B cell (primary cell): ENCODE data around the gene RPLP1. TPM values are rescaled to one million over a fixed set of nuclear protein-coding genes. Genes with fewer than 3 reads are reported as not detected.

ENCODE experiments used
- ATAC-seq: fragments of 200-7000 bp; cut with Tn5 transposase; one replicate; pipeline ENCODE4 v1.10.0; 2021; ENCODE audit warnings: low read depth, mild to moderate bottlenecking, moderate number of reproducible peaks, moderate library complexity
- CTCF ChIA-PET: fragments of 350-600 bp; sonication (Branson Sonifier 250); formaldehyde crosslinking; loops from one replicate; lab custom pipeline; 2021; ENCODE audit warnings: antibody characterized with exemption, inconsistent platforms; lab: Charles Lee
- POLR2A ChIA-PET: fragments of 350-600 bp; sonication (Branson Sonifier 250); formaldehyde crosslinking; loops from one replicate; lab custom pipeline; 2021; ENCODE audit warnings: antibody characterized with exemption; lab: Charles Lee
- DNase-seq: peaks from one replicate; pipeline ENCODE4 v3.0.0; 2013
- H2AFZ ChIP-seq: 2 replicates; pipeline ENCODE4 v1.6.1; 2012; ENCODE audit warnings: mild to moderate bottlenecking, low read depth, low read length; ENCODE audit not compliant: insufficient read depth, poor library complexity, severe bottlenecking
- H3K27ac ChIP-seq, 2 donors: 1 replicate in 1 of 2; 2 replicates in 1 of 2; pipeline ENCODE4 v1.5.1; 2012 to 2013; ENCODE audit warnings: low read length in 2 of 2, mild to moderate bottlenecking in 2 of 2, moderate library complexity in 1 of 2
- H3K27me3 ChIP-seq, 4 experiments: fragments of 200-600 bp in 1 of 4; sonication (generic) in 1 of 4; replicated peaks in 1 of 4; 1 replicate in 2 of 4; 2 replicates in 2 of 4; pipeline versions ENCODE4 v1.6.1 to v1.7.0; 2013 to 2016; ENCODE audit warnings: low read length in 3 of 4, mild to moderate bottlenecking in 2 of 4, mixed read lengths in 1 of 4, moderate library complexity in 1 of 4; ENCODE audit not compliant: insufficient read depth in 4 of 4, control insufficient read depth in 3 of 4; ENCODE audit errors: control extremely low read depth in 1 of 4
- H3K36me3 ChIP-seq, 2 experiments: replicated peaks in 1 of 2; 1 replicate in 1 of 2; 2 replicates in 1 of 2; pipeline versions ENCODE4 v1.6.1 to v1.7.1; 2013; ENCODE audit warnings: low read length in 1 of 2; ENCODE audit not compliant: insufficient read depth in 2 of 2, control insufficient read depth in 1 of 2; ENCODE audit errors: control extremely low read depth in 1 of 2, extremely low read depth in 1 of 2
- H3K4me1 ChIP-seq, 2 donors: fragments of 200-600 bp in 1 of 2; sonication (generic) in 1 of 2; 1 replicate in 1 of 2; 2 replicates in 1 of 2; pipeline versions ENCODE4 v1.5.1 to v1.6.1; 2013 to 2017; ENCODE audit warnings: low read length in 2 of 2; ENCODE audit not compliant: control insufficient read depth in 2 of 2, insufficient read depth in 2 of 2
- H3K4me2 ChIP-seq: replicated peaks from 2 replicates; pipeline ENCODE3; 2012; ENCODE audit warnings: mild to moderate bottlenecking, low read depth, low read length; ENCODE audit not compliant: poor library complexity, severe bottlenecking
- H3K4me3 ChIP-seq, 5 experiments: fragments of 200-600 bp in 1 of 5; sonication (generic) in 1 of 5; 1 replicate in 3 of 5; 2 replicates in 2 of 5; pipeline versions ENCODE4 v1.5.1 to v1.7.0; 2011 to 2016; ENCODE audit warnings: low read length in 4 of 5, mild to moderate bottlenecking in 4 of 5, low read depth in 2 of 5, control low read depth in 1 of 5, moderate library complexity in 1 of 5; ENCODE audit not compliant: insufficient read depth in 1 of 5; ENCODE audit errors: control extremely low read depth in 1 of 5, extremely low read depth in 1 of 5
- H3K79me2 ChIP-seq: fragments of 200-600 bp; sonication (generic); one replicate; pipeline ENCODE4 v1.6.0; 2016; ENCODE audit warnings: low read length; ENCODE audit not compliant: control insufficient read depth, insufficient read depth
- H3K9ac ChIP-seq: fragments of 200-600 bp; sonication (generic); 2 replicates; pipeline ENCODE4 v1.6.1; 2017; ENCODE audit warnings: mild to moderate bottlenecking, low read length, moderate library complexity
- H3K9me3 ChIP-seq, 3 donors: one replicate each; pipeline versions ENCODE4 v1.6.1 to v1.7.1; 2013; ENCODE audit warnings: low read length in 2 of 3; ENCODE audit not compliant: control insufficient read depth in 2 of 3, insufficient read depth in 1 of 3; ENCODE audit errors: control extremely low read depth in 1 of 3
- H4K20me1 ChIP-seq: 2 replicates; pipeline ENCODE4 v1.6.0; 2012; ENCODE audit warnings: mild to moderate bottlenecking, low read length; ENCODE audit not compliant: insufficient read depth, control insufficient read depth, poor library complexity, severe bottlenecking
- H3K27ac Mint-ChIP-seq: one replicate; pipeline ENCODE4 v1.8.0; 2021; ENCODE audit warnings: mixed read lengths
- H3K27me3 Mint-ChIP-seq: one replicate; pipeline ENCODE4 v1.8.0; 2021; ENCODE audit warnings: mixed read lengths
- H3K4me1 Mint-ChIP-seq: one replicate; pipeline ENCODE4 v1.8.0; 2021; ENCODE audit warnings: mixed read lengths
- H3K4me3 Mint-ChIP-seq: one replicate; pipeline ENCODE4 v1.8.0; 2021; ENCODE audit warnings: mixed read lengths
- H3K9me3 Mint-ChIP-seq: one replicate; pipeline ENCODE4 v1.8.0; 2022; ENCODE audit warnings: mixed read lengths; ENCODE audit not compliant: insufficient read depth
- EZH2 ChIP-seq: IDR thresholded peaks from 2 replicates; pipeline ENCODE4 v1.6.1; 2012; ENCODE audit warnings: borderline replicate concordance, low read depth, mild to moderate bottlenecking, moderate library complexity, low read length; ENCODE audit not compliant: insufficient read depth, poor library complexity, severe bottlenecking
- WGBS: methylation state at CpG from one replicate; pipeline ENCODE4 v1.1.5; 2013; ENCODE audit warnings: missing lambda C conversion rate; ENCODE audit not compliant: insufficient coverage; 5-methylcytosine and 5-hydroxymethylcytosine counted together
- intact Hi-C: fragments of 100-400 bp; cut with micrococcal nuclease; formaldehyde crosslinking; loops from one replicate; pipeline ENCODE4 v1.10.0; 2022
- polyA plus RNA-seq: library from polyadenylated mRNA; depleted of rRNA; stranded (reverse); fragments of >200 nt; gene quantifications from 2 replicates; pipeline ENCODE4 v1.2.3, GENCODE V29; 2012
- total RNA-seq, 2 donors: library from RNA; stranded (reverse); fragments of 120-200 nt in 1 of 2; gene quantifications; 1 replicate in 1 of 2; 2 replicates in 1 of 2; pipeline versions ENCODE4 v1.2.3 to v1.2.4, GENCODE V29; 2013 to 2022
- TF ChIP-seq, protein P1 (sequence below): fragments of 200-600 bp; IDR thresholded peaks from one replicate; pipeline ENCODE4 v1.8.0; 2022; ENCODE audit warnings: antibody characterized with exemption, mild to moderate bottlenecking

The RPLP1 gene
- total and polyA plus RNA-seq, 2 donors (not counting 1 experiment from before 2014, with no cell fraction given) = 2,373 to 2,470 TPM

GRCh38 chr15:69480932-69481331 is 28.3 kb downstream of the RPLP1 start:
- no peaks in the 10 kb centered on the region for H3K36me3 ChIP-seq
- H3K9me3 ChIP-seq = peaks cover 0 to 16% (median 12%) of the 10 kb centered on the region in 3 donors
- Mint-ChIP-seq H3K9me3 (peaks cover 5% of the 10 kb centered on the region), H3K4me1 (peaks cover 2% of the 10 kb centered on the region), H3K27ac (no peak overlapping the region), H3K27me3 (peaks cover 9% of the 10 kb centered on the region), H3K4me3 (no peak overlapping the region)
- DNase-seq = no peak
- peaks cover 0 to 4% of the 10 kb centered on the region in 2 donors for H3K4me1 ChIP-seq
- ChIA-PET CTCF (interaction anchor here (1.0 to 12.4 kb wide), 5 partner anchors 18 to 1331 kb away, joined by 3 to 129 read pairs (median 58); no protein-coding TSS in a partner anchor), POLR2A (no interaction called here)
- peaks cover 0 to 11% (median 5%) of the 10 kb centered on the region in 4 experiments for H3K27me3 ChIP-seq
- H3K4me2 ChIP-seq = no peak overlapping the region
- H4K20me1 ChIP-seq = no peaks in the 10 kb centered on the region
- WGBS = 32% methylated on average over 2 of the region's 3 CpGs
- intact Hi-C loops = no loop called here
- no peaks in the 10 kb centered on the region for H3K79me2 ChIP-seq
- H3K9ac ChIP-seq = no peak overlapping the region
- ATAC-seq = no peak
- H3K27ac ChIP-seq = no peak overlapping the region
- TF ChIP-seq EZH2 = no peak
- TF ChIP-seq, protein P1, sequence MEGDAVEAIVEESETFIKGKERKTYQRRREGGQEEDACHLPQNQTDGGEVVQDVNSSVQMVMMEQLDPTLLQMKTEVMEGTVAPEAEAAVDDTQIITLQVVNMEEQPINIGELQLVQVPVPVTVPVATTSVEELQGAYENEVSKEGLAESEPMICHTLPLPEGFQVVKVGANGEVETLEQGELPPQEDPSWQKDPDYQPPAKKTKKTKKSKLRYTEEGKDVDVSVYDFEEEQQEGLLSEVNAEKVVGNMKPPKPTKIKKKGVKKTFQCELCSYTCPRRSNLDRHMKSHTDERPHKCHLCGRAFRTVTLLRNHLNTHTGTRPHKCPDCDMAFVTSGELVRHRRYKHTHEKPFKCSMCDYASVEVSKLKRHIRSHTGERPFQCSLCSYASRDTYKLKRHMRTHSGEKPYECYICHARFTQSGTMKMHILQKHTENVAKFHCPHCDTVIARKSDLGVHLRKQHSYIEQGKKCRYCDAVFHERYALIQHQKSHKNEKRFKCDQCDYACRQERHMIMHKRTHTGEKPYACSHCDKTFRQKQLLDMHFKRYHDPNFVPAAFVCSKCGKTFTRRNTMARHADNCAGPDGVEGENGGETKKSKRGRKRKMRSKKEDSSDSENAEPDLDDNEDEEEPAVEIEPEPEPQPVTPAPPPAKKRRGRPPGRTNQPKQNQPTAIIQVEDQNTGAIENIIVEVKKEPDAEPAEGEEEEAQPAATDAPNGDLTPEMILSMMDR = no peak
- no peak overlapping the region for H3K4me3 ChIP-seq
- no peak overlapping the region for H2AFZ ChIP-seq

GRCh38 chr15:69482686-69483256 is 30.2 kb downstream of the RPLP1 start:
- Histone ChIP-seq H3K4me3 (no peak overlapping the region), H3K4me2 (no peak overlapping the region), H4K20me1 (no peaks in the 10 kb centered on the region), H3K79me2 (no peaks in the 10 kb centered on the region), H3K27me3 (peaks cover 0 to 14% (median 6%) of the 10 kb centered on the region in 4 experiments), H3K9ac (no peak overlapping the region), H3K27ac (no peak overlapping the region), H3K4me1 (peaks cover 0 to 4% of the 10 kb centered on the region in 2 donors), H3K9me3 (peaks cover 0 to 18% (median 13%) of the 10 kb centered on the region in 3 donors), H3K36me3 (no peaks in the 10 kb centered on the region), H2AFZ (no peak overlapping the region)
- Mint-ChIP-seq H3K9me3 (peaks cover 5% of the 10 kb centered on the region), H3K27me3 (peaks cover 7% of the 10 kb centered on the region), H3K4me1 (peaks cover 2% of the 10 kb centered on the region), H3K27ac (no peak overlapping the region), H3K4me3 (no peak overlapping the region)
- POLR2A ChIA-PET = no interaction called here
- 97% methylated on average over 3 of the region's 4 CpGs for WGBS
- intact Hi-C loops = no loop called here
- no peak for TF ChIP-seq EZH2
- TF ChIP-seq, protein P1 = no peak
- ATAC-seq (no peak), DNase-seq (no peak)
- CTCF ChIA-PET = interaction anchor here (12.4 kb wide), 1 partner anchor 1241 kb away, joined by 129 read pairs; no protein-coding TSS in a partner anchor
